Breast epithelium (tissue), 3 donors: ENCODE results near the gene CSHL1.

ENCODE experiments used
- POLR2A ChIP-seq: fragments of 450-650 bp; IDR thresholded peaks from one replicate; pipeline ENCODE4 v1.6.1; 2016; ENCODE audit warnings: antibody characterized with exemption, mild to moderate bottlenecking, moderate library complexity
- POLR2AphosphoS5 ChIP-seq, 3 donors: sonication (generic); formaldehyde crosslinking; IDR thresholded peaks; one replicate each; pipeline ENCODE4 v1.6.1; 2017; ENCODE audit warnings: antibody characterized with exemption in 3 of 3
- TF ChIP-seq, protein P1 (sequence below), 3 donors: fragments of 450-650 bp; IDR thresholded peaks; one replicate each; pipeline ENCODE4 v1.5.1; 2016 to 2017; ENCODE audit warnings: antibody characterized with exemption in 3 of 3, mild to moderate bottlenecking in 3 of 3, moderate library complexity in 3 of 3

DNA sequence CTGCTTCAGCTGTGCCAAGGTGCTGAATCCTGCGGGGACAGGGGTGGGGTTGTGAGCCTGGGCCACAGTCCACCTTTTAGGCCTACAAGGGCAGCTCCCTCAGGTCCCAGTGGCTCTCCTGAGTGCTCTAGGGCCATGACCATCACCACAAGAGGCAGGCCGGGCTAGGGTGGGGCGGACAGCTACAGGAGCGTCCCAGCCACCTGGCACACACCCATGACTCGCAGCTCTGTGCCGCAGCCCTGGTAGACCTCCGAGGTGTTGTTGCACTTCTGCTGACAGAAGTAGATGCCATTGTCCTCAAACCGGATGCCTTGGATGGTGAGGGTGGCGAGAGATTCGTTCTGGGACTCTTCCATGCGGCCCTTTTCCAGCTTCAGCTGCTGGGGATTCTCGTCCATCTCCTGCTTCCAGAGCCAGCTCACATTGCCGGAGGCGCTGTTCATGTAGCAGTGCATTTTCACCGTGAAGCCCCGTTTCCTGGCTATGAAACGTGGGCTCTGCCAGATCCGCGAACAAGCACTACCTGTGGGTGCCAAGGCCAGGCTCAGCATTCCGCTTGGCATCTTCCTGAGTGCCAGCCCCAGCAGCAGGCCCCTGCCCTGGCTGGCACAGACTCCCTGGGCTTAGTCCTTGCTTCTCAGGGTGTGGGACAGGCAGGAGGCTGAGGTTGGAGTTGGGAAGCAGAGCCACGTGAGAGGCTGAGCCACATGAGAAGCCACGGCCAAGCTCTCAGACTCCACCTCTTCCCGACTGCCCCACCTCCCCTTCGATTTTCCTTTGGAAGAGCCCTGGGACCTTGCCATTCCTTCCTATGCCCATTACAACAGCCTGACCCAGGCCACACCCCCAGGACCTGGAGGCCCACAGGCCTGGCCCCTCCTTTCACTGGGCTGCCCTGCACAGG, 19.1 kb upstream of the CSHL1 start:
- TF ChIP-seq POLR2AphosphoS5 (IDR thresholded peaks at IDR 0.05): no peak
- TF ChIP-seq, protein P1, sequence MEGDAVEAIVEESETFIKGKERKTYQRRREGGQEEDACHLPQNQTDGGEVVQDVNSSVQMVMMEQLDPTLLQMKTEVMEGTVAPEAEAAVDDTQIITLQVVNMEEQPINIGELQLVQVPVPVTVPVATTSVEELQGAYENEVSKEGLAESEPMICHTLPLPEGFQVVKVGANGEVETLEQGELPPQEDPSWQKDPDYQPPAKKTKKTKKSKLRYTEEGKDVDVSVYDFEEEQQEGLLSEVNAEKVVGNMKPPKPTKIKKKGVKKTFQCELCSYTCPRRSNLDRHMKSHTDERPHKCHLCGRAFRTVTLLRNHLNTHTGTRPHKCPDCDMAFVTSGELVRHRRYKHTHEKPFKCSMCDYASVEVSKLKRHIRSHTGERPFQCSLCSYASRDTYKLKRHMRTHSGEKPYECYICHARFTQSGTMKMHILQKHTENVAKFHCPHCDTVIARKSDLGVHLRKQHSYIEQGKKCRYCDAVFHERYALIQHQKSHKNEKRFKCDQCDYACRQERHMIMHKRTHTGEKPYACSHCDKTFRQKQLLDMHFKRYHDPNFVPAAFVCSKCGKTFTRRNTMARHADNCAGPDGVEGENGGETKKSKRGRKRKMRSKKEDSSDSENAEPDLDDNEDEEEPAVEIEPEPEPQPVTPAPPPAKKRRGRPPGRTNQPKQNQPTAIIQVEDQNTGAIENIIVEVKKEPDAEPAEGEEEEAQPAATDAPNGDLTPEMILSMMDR (IDR thresholded peaks at IDR 0.05): no peak
- TF ChIP-seq POLR2A: no peak
